ENCODE results near the gene LARGE1.

LARGE1 gene

DNA sequence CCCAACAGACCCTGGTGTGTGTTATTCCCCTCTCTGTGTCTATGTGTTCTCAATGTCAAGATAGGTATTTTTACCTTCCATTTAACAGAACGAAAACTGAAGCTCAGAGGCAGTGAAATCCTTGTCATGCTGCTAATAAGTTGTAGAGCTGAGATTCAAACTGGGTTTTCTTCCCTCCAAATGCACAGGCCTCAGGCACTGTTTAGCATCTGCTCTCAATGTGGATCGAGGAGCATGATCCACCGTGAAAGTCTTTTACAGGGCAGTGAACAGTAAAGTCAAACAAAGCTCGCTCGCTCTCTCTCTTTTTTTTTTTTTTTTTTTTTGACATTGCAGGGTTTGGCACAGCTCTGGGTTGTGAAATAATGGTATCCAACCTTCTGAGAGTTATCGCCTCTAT, 461.1 kb downstream of the LARGE1 start:
- Histone ChIP-seq H3K4me3 (ENCODE audit: low read depth, low read length) (no peak overlapping the region), H3K36me3 (replicated peaks) (no peaks in the 10 kb centered on the region), H3K27ac (no peak overlapping the region), H3K27me3 (replicated peaks) (no peaks in the 10 kb centered on the region)
- TF ChIP-seq, protein P1, sequence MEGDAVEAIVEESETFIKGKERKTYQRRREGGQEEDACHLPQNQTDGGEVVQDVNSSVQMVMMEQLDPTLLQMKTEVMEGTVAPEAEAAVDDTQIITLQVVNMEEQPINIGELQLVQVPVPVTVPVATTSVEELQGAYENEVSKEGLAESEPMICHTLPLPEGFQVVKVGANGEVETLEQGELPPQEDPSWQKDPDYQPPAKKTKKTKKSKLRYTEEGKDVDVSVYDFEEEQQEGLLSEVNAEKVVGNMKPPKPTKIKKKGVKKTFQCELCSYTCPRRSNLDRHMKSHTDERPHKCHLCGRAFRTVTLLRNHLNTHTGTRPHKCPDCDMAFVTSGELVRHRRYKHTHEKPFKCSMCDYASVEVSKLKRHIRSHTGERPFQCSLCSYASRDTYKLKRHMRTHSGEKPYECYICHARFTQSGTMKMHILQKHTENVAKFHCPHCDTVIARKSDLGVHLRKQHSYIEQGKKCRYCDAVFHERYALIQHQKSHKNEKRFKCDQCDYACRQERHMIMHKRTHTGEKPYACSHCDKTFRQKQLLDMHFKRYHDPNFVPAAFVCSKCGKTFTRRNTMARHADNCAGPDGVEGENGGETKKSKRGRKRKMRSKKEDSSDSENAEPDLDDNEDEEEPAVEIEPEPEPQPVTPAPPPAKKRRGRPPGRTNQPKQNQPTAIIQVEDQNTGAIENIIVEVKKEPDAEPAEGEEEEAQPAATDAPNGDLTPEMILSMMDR (IDR thresholded peaks at IDR 0.05; ENCODE audit: low read depth, low read length, missing control alignments): no peak
- DNase-seq: no peak
- in situ Hi-C loops (cut with HindIII; ENCODE audit: low pct_ligation_motif_present, low sequenced_read_pairs): no loop called here

DNA sequence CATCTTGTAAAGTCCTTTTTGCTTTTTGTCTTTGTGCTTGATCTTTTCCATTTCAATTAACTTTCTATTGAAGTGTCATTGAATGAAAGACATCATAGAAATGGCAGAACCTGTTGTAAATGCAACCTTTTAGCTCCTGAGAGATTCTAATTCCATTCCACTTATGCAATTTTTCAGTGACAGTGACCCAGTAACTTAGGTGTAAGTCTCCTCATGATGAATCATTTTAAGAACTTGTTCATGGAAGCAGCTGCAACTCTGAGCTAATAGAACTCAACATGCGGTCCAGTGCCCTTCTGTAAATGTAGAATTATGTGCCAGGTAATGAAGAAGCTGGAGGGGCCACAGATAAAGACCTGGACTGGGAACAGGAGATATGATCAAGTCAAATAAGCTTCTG, 463.8 kb downstream of the LARGE1 start:
- TF ChIP-seq, protein P1 (IDR thresholded peaks at IDR 0.05; ENCODE audit: low read depth, low read length, missing control alignments): no peak
- Histone ChIP-seq H3K27ac (no peak overlapping the region), H3K4me3 (ENCODE audit: low read depth, low read length) (no peak overlapping the region), H3K36me3 (replicated peaks) (no peaks in the 10 kb centered on the region), H3K27me3 (replicated peaks) (no peaks in the 10 kb centered on the region)
- in situ Hi-C loops (cut with HindIII; ENCODE audit: low pct_ligation_motif_present, low sequenced_read_pairs): no loop called here
- DNase-seq: no peak

DNA sequence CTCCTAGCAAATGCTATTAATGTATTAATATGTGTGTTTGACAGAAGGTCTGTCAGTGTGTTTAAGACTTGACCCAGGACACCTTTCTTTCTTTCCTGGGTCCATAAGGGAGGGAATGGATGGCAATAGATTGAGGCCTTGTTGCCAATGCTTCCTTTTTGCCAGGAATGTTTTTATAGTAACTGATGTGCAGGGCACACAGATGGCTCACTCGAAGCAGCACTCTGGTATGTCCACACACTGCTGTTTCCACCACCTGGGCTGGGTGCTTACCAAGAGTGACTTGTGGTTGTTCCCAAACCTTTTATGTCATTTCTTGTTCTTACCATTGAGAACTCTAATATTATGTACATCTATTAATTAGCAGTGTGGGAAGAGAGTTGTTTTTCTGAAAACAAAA, 465.2 kb downstream of the LARGE1 start:
- in situ Hi-C loops (cut with HindIII; ENCODE audit: low pct_ligation_motif_present, low sequenced_read_pairs): no loop called here
- TF ChIP-seq, protein P1 (IDR thresholded peaks at IDR 0.05; ENCODE audit: low read depth, low read length, missing control alignments): no peak
- Histone ChIP-seq H3K4me3 (ENCODE audit: low read depth, low read length) (no peak overlapping the region), H3K27ac (no peak overlapping the region), H3K27me3 (replicated peaks) (no peaks in the 10 kb centered on the region), H3K36me3 (replicated peaks) (no peaks in the 10 kb centered on the region)
- no peak for DNase-seq

DNA sequence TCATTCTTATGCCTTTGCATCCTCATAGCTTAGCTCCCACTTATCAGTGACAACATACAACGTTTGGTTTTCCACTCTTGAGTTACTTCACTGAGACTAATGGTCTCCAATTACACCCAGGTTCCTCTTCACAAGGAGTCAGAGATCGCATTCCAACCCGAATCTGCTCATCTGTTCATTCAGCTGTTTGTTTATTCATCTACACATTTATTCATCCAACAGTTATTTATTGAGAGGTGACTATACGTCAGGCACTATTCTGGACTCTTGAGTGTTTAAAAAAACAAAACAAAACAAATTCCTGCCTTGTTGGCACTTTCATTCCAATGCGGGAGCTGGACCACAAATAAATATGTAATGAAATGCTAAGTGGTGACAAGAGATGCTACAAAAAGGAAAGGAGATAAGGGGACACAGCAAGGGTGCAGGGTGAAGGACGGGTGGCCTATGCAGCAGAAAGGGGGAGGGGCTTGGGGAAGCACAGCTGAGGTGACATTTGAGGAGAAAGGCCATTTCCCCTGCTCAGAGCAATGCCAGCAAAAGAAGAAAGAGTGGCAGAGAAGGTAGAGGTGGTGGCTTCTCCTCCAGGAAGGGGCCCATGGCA, 468.3 kb downstream of the LARGE1 start:
- Histone ChIP-seq H3K36me3 (replicated peaks) (no peaks in the 10 kb centered on the region), H3K4me3 (ENCODE audit: low read depth, low read length) (no peak overlapping the region), H3K27ac (no peak overlapping the region), H3K27me3 (replicated peaks) (no peaks in the 10 kb centered on the region)
- DNase-seq: peak; percentile 20
- TF ChIP-seq, protein P1 (IDR thresholded peaks at IDR 0.05; ENCODE audit: low read depth, low read length, missing control alignments): no peak
- in situ Hi-C loops (cut with HindIII; ENCODE audit: low pct_ligation_motif_present, low sequenced_read_pairs): no loop called here

DNA sequence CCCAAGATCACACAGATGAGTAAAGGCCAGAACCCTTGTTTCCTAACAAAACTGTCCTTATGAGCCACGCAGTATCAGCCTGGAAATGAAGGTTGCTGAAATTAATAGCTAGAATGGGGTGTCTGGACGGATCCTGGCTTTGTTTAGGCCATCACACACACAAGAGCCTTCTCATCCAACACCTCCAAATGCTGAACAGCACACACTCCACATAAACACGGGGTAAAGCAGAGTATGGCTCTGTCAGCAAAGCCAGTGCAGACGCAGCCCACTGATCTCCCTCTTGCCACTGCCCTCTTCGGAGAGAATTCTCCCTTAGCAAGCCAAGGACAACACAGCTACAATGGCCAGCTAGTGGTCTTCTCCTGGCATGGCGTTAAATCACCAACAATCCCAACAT, 469.5 kb downstream of the LARGE1 start:
- no peak for DNase-seq
- H3K36me3 ChIP-seq (replicated peaks): no peaks in the 10 kb centered on the region
- no peak overlapping the region for H3K4me3 ChIP-seq (ENCODE audit: low read depth, low read length)
- H3K27ac ChIP-seq: no peak overlapping the region
- TF ChIP-seq, protein P1 (IDR thresholded peaks at IDR 0.05; ENCODE audit: low read depth, low read length, missing control alignments): no peak
- in situ Hi-C loops (cut with HindIII; ENCODE audit: low pct_ligation_motif_present, low sequenced_read_pairs): no loop called here
- H3K27me3 ChIP-seq (replicated peaks): no peaks in the 10 kb centered on the region

DNA sequence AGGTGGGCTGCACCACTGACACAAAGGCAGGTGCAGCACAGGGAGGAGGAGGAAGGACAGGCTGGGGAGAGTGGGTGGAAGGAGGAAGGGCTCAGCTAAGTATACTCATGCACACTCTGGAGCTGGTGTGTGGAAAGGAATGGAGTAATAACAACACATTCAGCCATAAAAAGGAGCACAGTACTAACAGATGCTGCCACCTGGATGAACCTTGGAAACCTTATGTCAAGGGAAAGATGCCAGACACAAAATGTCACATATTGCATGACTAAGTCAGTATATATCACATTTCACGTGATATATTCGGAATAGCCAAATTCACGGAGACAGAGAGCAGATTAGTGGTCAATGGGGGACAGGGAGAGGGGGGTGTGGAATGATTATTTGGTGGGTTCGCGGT, 472.5 kb downstream of the LARGE1 start:
- in situ Hi-C loops (cut with HindIII; ENCODE audit: low pct_ligation_motif_present, low sequenced_read_pairs): no loop called here
- no peak for DNase-seq
- Histone ChIP-seq H3K27me3 (replicated peaks) (no peaks in the 10 kb centered on the region), H3K27ac (no peak overlapping the region), H3K4me3 (ENCODE audit: low read depth, low read length) (no peak overlapping the region), H3K36me3 (replicated peaks) (no peaks in the 10 kb centered on the region)
- TF ChIP-seq, protein P1 (IDR thresholded peaks at IDR 0.05; ENCODE audit: low read depth, low read length, missing control alignments): no peak

All from brain microvascular endothelial cell (primary cell).